Germinal center (tissue), 1 donor: Measurements from ENCODE around the gene CROCC2.

Experiments
- DNase-seq: peaks from one replicate; pipeline ENCODE4 v3.0.0; 2012; ENCODE audit warnings: mixed read lengths, low spot score

CROCC2 gene

GRCh38 chr2:240999873-241000541, 93.9 kb downstream of the CROCC2 start:
- DNase-seq = no peak

GRCh38 chr2:241000831-241001321, 94.7 kb downstream of the CROCC2 start:
- no peak for DNase-seq

- DNase-seq = no peak
These were observed 95.5 kb downstream of the CROCC2 start for GRCh38 chr2:241001413-241002274.

- DNase-seq = no peak
These were observed 96.3 kb downstream of the CROCC2 start for GRCh38 chr2:241002275-241003046.

- DNase-seq = no peak
These were observed 96.9 kb downstream of the CROCC2 start for GRCh38 chr2:241003047-241003360.

- no peak for DNase-seq
These were observed 97.2 kb downstream of the CROCC2 start for GRCh38 chr2:241003369-241003768.

- DNase-seq = no peak
These were observed 97.9 kb downstream of the CROCC2 start for GRCh38 chr2:241003830-241004564.

GRCh38 chr2:241005569-241005968, 99.4 kb downstream of the CROCC2 start:
- DNase-seq = no peak

- DNase-seq = no peak
These were observed 100.3 kb downstream of the CROCC2 start for GRCh38 chr2:241006412-241006811.

GRCh38 chr2:241007111-241007510, 101.0 kb downstream of the CROCC2 start:
- no peak for DNase-seq

GRCh38 chr2:241007880-241008710, 102.0 kb downstream of the CROCC2 start:
- no peak for DNase-seq

GRCh38 chr2:241008711-241009121, 102.6 kb downstream of the CROCC2 start:
- no peak for DNase-seq

- no peak for DNase-seq
These were observed 103.1 kb downstream of the CROCC2 start for GRCh38 chr2:241009191-241009590.

- DNase-seq = no peak
These were observed 103.7 kb downstream of the CROCC2 start for GRCh38 chr2:241009601-241010530.

GRCh38 chr2:241010531-241011295, 104.6 kb downstream of the CROCC2 start:
- DNase-seq = no peak

GRCh38 chr2:241011296-241011600, 105.1 kb downstream of the CROCC2 start:
- DNase-seq = no peak

GRCh38 chr2:241011751-241012510, 105.8 kb downstream of the CROCC2 start:
- no peak for DNase-seq

GRCh38 chr2:241014224-241014623, 108.1 kb downstream of the CROCC2 start:
- no peak for DNase-seq

GRCh38 chr2:241014764-241015163, 108.6 kb downstream of the CROCC2 start:
- no peak for DNase-seq
